DND-41 (cell line): ENCODE results near the gene SET.

Experiments
- ATAC-seq: fragments of 200-7000 bp; cut with Tn5 transposase; 3 replicates; pipeline ENCODE4 v1.9.1; 2021; ENCODE audit warnings: low read depth; ENCODE audit not compliant: insufficient read depth
- DNase-seq: peaks from one replicate; pipeline ENCODE4 v3.0.0-alpha.2; 2020
- H2AFZ ChIP-seq: 2 replicates; pipeline ENCODE4 v1.6.0; 2012; ENCODE audit warnings: low read depth, low read length
- H3K27ac ChIP-seq: 2 replicates; pipeline ENCODE4 v1.5.1; 2012; ENCODE audit warnings: low read length, inconsistent platforms
- H3K27me3 ChIP-seq: fragments of 200-600 bp; sonication (generic); 2 replicates; pipeline ENCODE4 v1.6.0; 2012; ENCODE audit warnings: low read length, mild to moderate bottlenecking, inconsistent platforms; ENCODE audit not compliant: insufficient read depth, poor library complexity
- H3K36me3 ChIP-seq: 2 replicates; pipeline ENCODE4 v1.5.1; 2012; ENCODE audit warnings: low read length, inconsistent platforms; ENCODE audit not compliant: insufficient read depth
- H3K4me1 ChIP-seq: 2 replicates; pipeline ENCODE4 v1.5.1; 2012; ENCODE audit warnings: mild to moderate bottlenecking, low read length; ENCODE audit not compliant: insufficient read depth
- H3K4me2 ChIP-seq: 2 replicates; pipeline ENCODE4 v1.6.0; 2012; ENCODE audit warnings: mild to moderate bottlenecking, moderate library complexity, low read length, inconsistent platforms; ENCODE audit not compliant: insufficient read depth
- H3K4me3 ChIP-seq, 2 experiments: fragments of 200-600 bp in 1 of 2; shearing (Covaris generic) in 1 of 2; 2 replicates each; pipeline ENCODE4 v1.5.1; 2012 to 2016; ENCODE audit warnings: inconsistent platforms in 2 of 2, low read length in 2 of 2, mild to moderate bottlenecking in 2 of 2, low read depth in 1 of 2, moderate library complexity in 1 of 2
- H3K79me2 ChIP-seq: 2 replicates; pipeline ENCODE4 v1.6.0; 2012; ENCODE audit warnings: low read length, inconsistent platforms; ENCODE audit not compliant: insufficient read depth
- H3K9ac ChIP-seq: 2 replicates; pipeline ENCODE4 v1.6.0; 2012; ENCODE audit warnings: low read depth, mild to moderate bottlenecking, inconsistent platforms, low read length, moderate library complexity
- H3K9me3 ChIP-seq: 2 replicates; pipeline ENCODE4 v1.5.1; 2012; ENCODE audit warnings: low read length, moderate library complexity, mild to moderate bottlenecking, inconsistent platforms; ENCODE audit not compliant: insufficient read depth, severe bottlenecking
- H4K20me1 ChIP-seq: 2 replicates; pipeline ENCODE4 v1.6.0; 2012; ENCODE audit warnings: low read length; ENCODE audit not compliant: insufficient read depth
- CTCF ChIP-seq: IDR thresholded peaks from 2 replicates; pipeline ENCODE4 v1.5.1; 2012; ENCODE audit warnings: borderline replicate concordance, low read length, moderate library complexity, mild to moderate bottlenecking; ENCODE audit not compliant: poor library complexity, severe bottlenecking; ENCODE audit errors: extremely low read depth
- EZH2 ChIP-seq: IDR thresholded peaks from 3 replicates; pipeline ENCODE4 v1.6.1; 2012; ENCODE audit warnings: borderline replicate concordance, low read depth, mild to moderate bottlenecking, moderate library complexity, low read length, inconsistent platforms; ENCODE audit not compliant: severe bottlenecking

The SET gene

GRCh38 chr9:128714586-128715435 lies 25.8 kb downstream of the SET start:
- Histone ChIP-seq H3K4me3 (no peak overlapping the region), H3K9me3 (no peaks in the 10 kb centered on the region), H3K27ac (no peak overlapping the region), H2AFZ (no peak overlapping the region), H3K4me2 (no peak overlapping the region), H3K27me3 (no peaks in the 10 kb centered on the region), H4K20me1 (no peaks in the 10 kb centered on the region), H3K4me1 (no peaks in the 10 kb centered on the region), H3K9ac (no peak overlapping the region), H3K36me3 (peaks cover 16% of the 10 kb centered on the region), H3K79me2 (no peaks in the 10 kb centered on the region)
- ATAC-seq (no peak), DNase-seq (no peak)
- TF ChIP-seq CTCF (no peak), EZH2 (no peak)

GRCh38 chr9:128715436-128715750 lies 26.4 kb downstream of the SET start:
- no peak for ATAC-seq
- no peak for TF ChIP-seq CTCF
- no peak for TF ChIP-seq EZH2
- H2AFZ ChIP-seq = no peak overlapping the region
- no peak overlapping the region for H3K4me3 ChIP-seq
- no peaks in the 10 kb centered on the region for H3K79me2 ChIP-seq
- no peaks in the 10 kb centered on the region for H4K20me1 ChIP-seq
- no peaks in the 10 kb centered on the region for H3K9me3 ChIP-seq
- no peaks in the 10 kb centered on the region for H3K4me1 ChIP-seq
- no peak overlapping the region for H3K27ac ChIP-seq
- no peaks in the 10 kb centered on the region for H3K27me3 ChIP-seq
- H3K36me3 ChIP-seq = peaks cover 16% of the 10 kb centered on the region
- H3K9ac ChIP-seq = no peak overlapping the region
- H3K4me2 ChIP-seq = no peak overlapping the region
- no peak for DNase-seq

GRCh38 chr9:128716581-128717254 lies 27.7 kb downstream of the SET start:
- H3K9me3 ChIP-seq = no peaks in the 10 kb centered on the region
- DNase-seq (no peak), ATAC-seq (no peak)
- no peaks in the 10 kb centered on the region for H3K27me3 ChIP-seq
- no peak overlapping the region for H2AFZ ChIP-seq
- no peak overlapping the region for H3K27ac ChIP-seq
- no peaks in the 10 kb centered on the region for H3K79me2 ChIP-seq
- no peak overlapping the region for H3K4me3 ChIP-seq
- TF ChIP-seq CTCF = no peak
- TF ChIP-seq EZH2 = no peak
- no peaks in the 10 kb centered on the region for H4K20me1 ChIP-seq
- H3K36me3 ChIP-seq = peaks cover 24% of the 10 kb centered on the region
- H3K9ac ChIP-seq = no peak overlapping the region
- no peaks in the 10 kb centered on the region for H3K4me1 ChIP-seq
- H3K4me2 ChIP-seq = no peak overlapping the region
